HG03039 (cell line): Measurements from ENCODE around the gene CYBB.
A peak's percentile ranks its signal among the peaks of the same experiment; 100 is the strongest.

Experiments used
- ATAC-seq: cut with Tn5 transposase; IDR thresholded peaks from one replicate; pipeline ENCODE4 v1.9.1; 2021; ENCODE audit warnings: mild to moderate bottlenecking, moderate library complexity; ENCODE audit not compliant: unreplicated experiment

The CYBB gene

DNA sequence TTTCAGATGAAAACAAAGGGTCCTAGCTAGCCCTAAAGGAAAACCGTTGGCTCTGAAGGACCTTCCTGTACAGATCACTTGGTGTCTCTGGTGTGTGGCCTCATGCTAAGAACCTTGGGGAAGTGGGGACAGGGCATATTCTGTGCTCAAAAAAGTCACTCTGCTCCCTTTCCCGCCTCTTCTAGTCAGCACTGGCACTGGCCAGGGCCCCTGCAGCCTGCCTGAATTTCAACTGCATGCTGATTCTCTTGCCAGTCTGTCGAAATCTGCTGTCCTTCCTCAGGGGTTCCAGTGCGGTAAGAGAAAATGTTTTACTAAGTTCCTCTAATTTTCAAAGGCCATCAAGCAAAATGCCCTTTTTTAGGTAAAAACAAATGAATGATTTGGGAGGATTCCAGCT is 3.4 kb downstream of the CYBB start:
- no peak for ATAC-seq

DNA sequence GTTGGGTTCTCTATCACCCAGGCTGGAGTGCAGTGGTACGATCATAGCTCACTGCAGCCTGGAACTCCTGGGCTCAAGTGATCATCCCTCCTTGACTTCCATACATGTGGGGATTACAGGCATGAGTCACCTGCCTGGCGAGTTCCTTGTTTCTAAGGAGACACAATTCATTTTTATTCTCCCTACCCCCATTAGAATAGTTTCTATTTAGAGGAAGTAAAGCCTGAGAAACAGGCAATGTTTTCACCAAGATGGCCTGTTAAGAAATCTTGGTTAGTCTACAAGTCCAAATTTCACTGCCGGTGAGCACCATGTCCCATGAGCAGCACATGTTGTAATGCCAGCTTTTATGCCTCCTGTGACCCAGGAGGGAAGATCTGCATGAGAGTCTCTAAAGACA is 5.7 kb downstream of the CYBB start:
- ATAC-seq, result no peak

- peak; percentile 68 for ATAC-seq
Measured at GRCh38 chrX:37786624-37787422, 7.0 kb downstream of the CYBB start.

- peak; percentile 50 for ATAC-seq
Measured at GRCh38 chrX:37787423-37787869, 7.6 kb downstream of the CYBB start.

GRCh38 chrX:37796310-37796709 is 16.5 kb downstream of the CYBB start:
- ATAC-seq, result no peak

DNA sequence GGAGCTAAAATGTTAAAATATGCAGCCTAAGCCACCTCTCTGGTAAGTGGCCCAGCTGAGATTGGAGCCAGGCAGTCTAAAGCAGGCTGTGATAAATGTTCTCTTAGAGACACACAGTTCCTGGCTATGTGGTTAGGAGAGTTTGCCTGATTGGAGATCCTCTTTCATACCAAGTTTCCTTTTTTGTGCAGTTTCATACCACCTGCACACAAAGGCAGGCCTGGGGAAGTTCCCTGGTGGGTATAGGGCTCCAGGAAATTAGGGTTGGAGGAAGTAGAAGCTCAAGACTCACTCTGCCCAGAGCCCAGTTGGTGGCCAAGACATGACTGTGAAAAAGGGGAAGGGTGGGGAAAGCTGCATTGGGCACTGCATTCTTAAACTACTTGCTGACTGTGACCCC is 16.9 kb downstream of the CYBB start:
- ATAC-seq, result peak; percentile 76

GRCh38 chrX:37799936-37800335 is 20.1 kb downstream of the CYBB start:
- ATAC-seq, result no peak

GRCh38 chrX:37800717-37801116 is 20.9 kb downstream of the CYBB start:
- no peak for ATAC-seq

- ATAC-seq, result no peak
Measured at GRCh38 chrX:37802028-37802427, 22.2 kb downstream of the CYBB start.

DNA sequence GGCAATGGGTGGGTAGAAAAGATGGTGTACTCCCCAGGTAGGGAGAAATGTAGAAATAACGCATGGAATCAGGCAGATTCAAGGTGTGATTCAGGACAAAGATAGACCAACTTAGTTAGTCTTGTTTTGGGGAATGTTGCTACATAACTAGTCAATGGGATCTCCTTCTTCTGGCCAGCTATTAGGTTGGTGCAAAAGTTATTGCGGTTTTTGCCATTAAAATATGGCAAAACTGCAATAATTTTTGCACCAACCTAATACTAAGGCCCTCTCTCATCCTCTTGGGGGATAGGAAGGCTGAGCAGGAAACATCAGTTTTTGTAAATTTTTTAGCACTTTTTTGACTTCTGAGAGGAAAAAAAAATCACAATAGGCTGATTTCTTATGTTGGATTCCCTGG is 23.2 kb downstream of the CYBB start:
- ATAC-seq, result no peak

DNA sequence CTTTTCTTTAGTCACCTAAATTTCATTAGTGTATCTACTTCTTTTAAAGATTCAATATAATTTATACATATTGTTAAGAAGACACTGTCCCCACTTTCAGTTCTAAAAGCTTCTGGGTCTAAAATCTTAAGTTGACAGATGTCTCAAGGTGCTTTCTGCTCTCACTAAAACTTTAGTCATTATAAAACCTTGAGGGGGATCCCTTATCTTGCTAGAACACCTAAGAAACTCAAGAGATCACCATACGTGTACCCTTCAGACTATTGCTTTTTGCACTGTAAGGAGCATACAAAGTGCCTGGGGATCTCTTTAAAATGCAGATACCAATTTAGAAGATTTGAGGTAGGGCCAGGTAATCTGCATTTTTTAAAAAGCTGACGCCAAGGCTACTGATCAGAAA is 30.1 kb downstream of the CYBB start:
- no peak for ATAC-seq

- ATAC-seq, result no peak
Measured at GRCh38 chrX:37812110-37812509, 32.3 kb downstream of the CYBB start.

DNA sequence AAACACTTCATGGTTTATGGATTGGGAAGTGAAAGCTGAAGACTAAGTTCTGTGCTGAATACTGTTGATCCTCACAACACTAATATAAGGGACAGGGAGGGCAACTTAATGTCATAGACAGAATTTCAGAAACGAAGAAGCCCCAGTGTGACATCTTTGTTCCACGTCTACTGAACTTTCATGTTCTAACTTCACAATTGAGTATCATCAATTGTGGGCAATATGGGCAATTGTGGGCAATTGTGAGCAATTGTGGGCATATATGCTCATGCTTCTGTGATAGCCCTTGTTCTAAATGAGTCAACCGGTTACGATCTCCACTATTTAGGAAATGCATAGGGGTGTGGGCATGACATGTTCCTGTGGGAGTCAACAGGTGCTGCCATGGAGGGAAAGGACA is 33.7 kb downstream of the CYBB start:
- ATAC-seq, result no peak

DNA sequence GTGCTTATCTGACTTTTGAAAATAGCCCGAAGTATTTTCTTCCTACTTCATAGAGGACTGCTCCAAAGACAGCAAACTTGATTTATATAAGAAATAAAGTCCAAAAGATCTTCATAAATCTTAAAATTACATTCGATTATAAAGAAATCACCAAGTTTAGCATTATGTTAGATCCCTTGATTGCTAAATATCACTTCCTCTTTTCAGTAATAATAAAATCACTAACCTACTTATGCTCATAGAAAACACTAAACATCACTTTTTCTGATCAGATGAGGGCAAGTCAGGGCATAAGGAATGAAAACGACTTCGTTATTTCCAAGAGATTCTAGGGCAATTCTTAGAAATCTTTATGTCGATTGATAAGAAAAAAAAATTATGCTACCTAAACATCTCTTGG is 35.5 kb downstream of the CYBB start:
- no peak for ATAC-seq

DNA sequence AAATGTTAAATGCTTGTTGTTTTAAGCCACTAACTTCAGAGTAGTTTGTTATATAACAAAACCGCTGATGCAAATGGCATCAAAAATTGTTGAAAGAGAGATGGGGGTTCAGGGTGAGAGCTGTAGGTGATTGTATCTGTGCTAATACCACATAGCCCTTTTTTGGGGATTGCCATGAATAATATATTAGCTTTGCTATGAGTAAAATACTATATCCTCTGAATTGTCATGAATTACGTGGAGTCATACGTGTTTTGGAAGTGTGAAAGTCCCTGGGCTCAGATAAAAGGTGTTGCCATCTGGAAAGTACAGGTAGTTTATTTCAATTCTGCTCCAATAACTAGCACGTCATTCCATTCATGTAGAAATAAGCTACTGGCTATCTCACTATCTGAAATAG is 36.9 kb downstream of the CYBB start:
- ATAC-seq, result peak; percentile 37

GRCh38 chrX:37817176-37817575 is 37.3 kb downstream of the CYBB start:
- peak; percentile 11 for ATAC-seq

- no peak for ATAC-seq
Measured at GRCh38 chrX:37817579-37817978, 37.7 kb downstream of the CYBB start.

DNA sequence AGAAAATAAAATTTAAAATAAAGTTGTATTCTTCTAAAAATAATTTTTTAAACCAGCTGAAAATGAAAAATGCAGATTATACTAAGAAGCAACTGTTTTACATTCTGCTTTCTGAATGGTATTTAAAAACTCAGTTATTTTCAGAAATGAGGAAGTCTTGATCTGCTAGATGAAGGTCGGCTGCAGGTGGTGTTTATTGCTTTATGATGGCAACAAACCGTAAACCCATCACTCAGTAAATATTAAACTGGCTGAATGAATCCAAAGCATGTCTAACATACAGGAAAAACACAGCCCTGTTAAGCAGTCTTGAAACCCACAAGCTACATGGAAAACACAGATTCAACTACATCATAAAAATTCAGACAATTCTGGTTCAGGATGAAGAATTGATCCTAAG is 38.2 kb downstream of the CYBB start:
- no peak for ATAC-seq

GRCh38 chrX:37820646-37821045 is 40.8 kb downstream of the CYBB start:
- ATAC-seq, result no peak

GRCh38 chrX:37824491-37825214 is 44.8 kb downstream of the CYBB start:
- ATAC-seq, result no peak

DNA sequence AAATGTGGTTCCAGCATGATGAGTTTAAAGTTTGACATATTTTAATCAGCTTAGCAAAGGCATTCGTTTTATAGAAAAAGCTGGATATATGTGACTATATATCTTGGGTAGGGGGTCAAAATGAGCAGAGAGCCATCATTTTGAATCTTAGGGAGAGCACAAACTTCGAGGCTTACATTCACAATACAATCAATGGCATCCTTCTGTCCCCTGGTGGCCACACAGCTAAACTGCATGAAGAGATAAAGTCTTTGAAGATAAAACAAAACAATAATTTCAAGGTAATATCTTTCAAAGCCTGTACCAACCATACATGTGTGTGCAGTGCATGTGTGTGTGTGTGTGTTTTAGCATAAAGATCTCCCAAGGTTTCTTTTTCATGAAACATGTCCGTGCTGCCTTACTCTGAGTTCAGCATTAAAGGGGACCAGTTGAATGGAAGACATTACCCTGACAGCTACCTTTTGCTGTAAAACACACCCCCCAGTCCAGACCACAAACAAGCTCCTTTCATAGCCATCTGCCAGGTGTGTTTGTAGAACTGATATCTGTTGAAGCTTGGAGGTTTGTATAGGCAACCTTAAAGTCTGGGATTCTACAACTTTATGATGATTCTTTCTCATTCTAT is 45.5 kb downstream of the CYBB start:
- no peak for ATAC-seq

DNA sequence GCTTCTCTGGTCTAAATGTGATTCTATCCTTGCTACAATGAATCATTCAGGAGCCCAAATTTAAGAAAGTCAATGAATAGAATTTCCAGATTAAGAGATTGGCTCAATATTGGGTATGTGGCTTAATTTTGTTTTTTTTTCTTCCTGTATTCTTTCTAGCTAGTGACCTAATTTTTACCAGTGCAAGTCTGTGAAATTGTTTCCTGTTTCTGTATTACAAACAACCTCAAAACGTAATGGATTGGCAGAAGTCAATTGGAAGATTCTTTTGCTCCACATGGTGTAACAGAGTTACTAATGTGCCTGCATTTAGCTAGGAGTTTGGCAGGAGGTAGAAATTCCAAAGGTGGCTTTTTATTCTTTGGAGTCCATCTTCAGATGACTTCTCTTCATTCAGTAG is 49.9 kb downstream of the CYBB start:
- ATAC-seq, result no peak
